ENCODE data around the gene TRPM2. TPM values are rescaled to one million over a fixed set of nuclear protein-coding genes. Genes with fewer than 3 reads are reported as not detected.

The TRPM2 gene
- total and polyA plus RNA-seq, 10 of the 15 experiments (the other 5 are each of a cell fraction or from before 2014, with no cell fraction given): 0.03 to 9.1 (median 2.6) TPM

- in situ Hi-C loops (cut with MboI): no loop called here
- Histone ChIP-seq H3K79me2 (ENCODE audit: control insufficient read depth, insufficient read depth, low read length) (no peaks in the 10 kb centered on the region), H3K27ac (ENCODE audit: control insufficient read depth, insufficient read depth) (no peak overlapping the region), H3K9me3 (replicated peaks; ENCODE audit: control insufficient read depth, insufficient read depth, low read length) (no peaks in the 10 kb centered on the region; the same call in 2 of the 3 replicates), H3K9ac (ENCODE audit: control insufficient read depth, insufficient read depth, low read length) (no peak overlapping the region), H3K27me3 (replicated peaks in 1 of 2; ENCODE audit: control insufficient read depth in 2 of 2, insufficient read depth in 2 of 2, low read length in 1 of 2) (no peaks in the 10 kb centered on the region), H2AFZ (ENCODE audit: control insufficient read depth, low read depth, low read length) (no peak overlapping the region), H4K20me1 (ENCODE audit: control insufficient read depth, insufficient read depth) (no peaks in the 10 kb centered on the region), H3K4me3 (no peak overlapping the region), H3K36me3 (ENCODE audit: control insufficient read depth in 2 of 2, insufficient read depth in 2 of 2, low read length in 1 of 2) (no peaks in the 10 kb centered on the region), H3K4me1 (ENCODE audit: control insufficient read depth, insufficient read depth, low read length) (no peaks in the 10 kb centered on the region), H3K4me2 (ENCODE audit: control insufficient read depth, insufficient read depth) (no peak overlapping the region)
- SMC1A ChIA-PET (ENCODE audit: uncharacterized antibody, unreplicated experiment): no interaction called here
- intact Hi-C loops (cut with micrococcal nuclease; ENCODE audit: unreplicated experiment): no loop called here
- FAIRE-seq: no peak
- RAD21 ChIA-PET (ENCODE audit: unreplicated experiment): no interaction called here
- CTCF ChIA-PET: no interaction called here
- TF ChIP-seq KLF5 (IDR thresholded peaks at IDR 0.05; ENCODE audit: partially characterized antibody) (no peak), CHD1 (IDR thresholded peaks at IDR 0.05; ENCODE audit: low read depth, low read length) (no peak), SUPT20H (IDR thresholded peaks at IDR 0.05; ENCODE audit: borderline replicate concordance, control insufficient read depth, low read depth, low read length) (no peak)
- no peak for ATAC-seq
- 28% methylated on average over 14 of the region's 14 CpGs for WGBS (ENCODE audit: insufficient coverage, insufficient replicate concordance, low lambda C conversion rate, missing lambda C conversion rate)
- POLR2A ChIA-PET: no interaction called here
- no peak for DNase-seq (ENCODE audit: low read depth, low spot score)
- BruUV-seq (replicated peaks): no TSS peak
These were observed 47.5 kb downstream of the TRPM2 start for GRCh38 chr21:44400791-44401385.

DNA sequence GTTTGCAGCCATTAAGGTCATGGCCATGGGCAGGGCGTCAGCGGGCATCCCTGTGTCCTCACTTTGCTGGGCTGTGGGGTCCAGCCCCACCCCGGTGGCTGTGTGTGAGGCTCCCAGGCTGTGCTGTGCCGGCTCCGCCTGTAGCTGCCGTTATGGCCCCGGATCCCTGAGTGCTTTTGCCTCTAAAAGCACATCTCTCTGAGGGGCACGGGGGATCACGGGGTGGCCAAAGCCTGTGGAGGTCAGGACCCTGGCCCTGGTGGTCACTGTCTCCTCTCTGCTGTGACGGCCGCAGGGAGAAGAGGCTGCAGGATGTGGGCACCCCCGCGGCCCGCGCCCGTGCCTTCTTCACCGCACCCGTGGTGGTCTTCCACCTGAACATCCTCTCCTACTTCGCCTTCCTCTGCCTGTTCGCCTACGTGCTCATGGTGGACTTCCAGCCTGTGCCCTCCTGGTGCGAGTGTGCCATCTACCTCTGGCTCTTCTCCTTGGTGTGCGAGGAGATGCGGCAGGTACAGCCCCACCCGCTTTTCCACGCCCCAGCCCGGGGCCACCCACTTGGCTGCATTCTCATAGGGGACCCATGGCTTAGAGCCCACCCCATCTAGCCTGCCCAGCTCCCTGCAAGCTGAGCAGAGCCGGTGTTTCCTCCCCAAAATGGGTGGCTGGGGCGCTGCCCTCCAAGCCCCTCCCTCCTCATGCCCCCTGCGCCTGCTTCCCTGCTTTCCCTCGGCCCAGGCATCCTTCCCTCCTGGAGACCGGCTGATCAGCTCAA is 48.2 kb downstream of the TRPM2 start:
- no peak overlapping the region for H2AFZ ChIP-seq (ENCODE audit: control insufficient read depth, low read depth, low read length)
- H4K20me1 ChIP-seq (ENCODE audit: control insufficient read depth, insufficient read depth): no peaks in the 10 kb centered on the region
- DNase-seq (ENCODE audit: low read depth, low spot score): no peak
- WGBS (ENCODE audit: insufficient coverage, insufficient replicate concordance, low lambda C conversion rate, missing lambda C conversion rate): 74% methylated on average over 32 of the region's 32 CpGs
- intact Hi-C loops (cut with micrococcal nuclease; ENCODE audit: unreplicated experiment) (no loop called here), in situ Hi-C loops (cut with MboI) (no loop called here)
- H3K9me3 ChIP-seq (replicated peaks; ENCODE audit: control insufficient read depth, insufficient read depth, low read length): no peaks in the 10 kb centered on the region; the same call in 2 of the 3 replicates
- BruUV-seq (replicated peaks): no TSS peak
- no peak overlapping the region for H3K9ac ChIP-seq (ENCODE audit: control insufficient read depth, insufficient read depth, low read length)
- H3K36me3 ChIP-seq (ENCODE audit: control insufficient read depth in 2 of 2, insufficient read depth in 2 of 2, low read length in 1 of 2): no peaks in the 10 kb centered on the region
- H3K4me1 ChIP-seq (ENCODE audit: control insufficient read depth, insufficient read depth, low read length): no peaks in the 10 kb centered on the region
- POLR2A ChIA-PET: no interaction called here
- H3K27ac ChIP-seq (ENCODE audit: control insufficient read depth, insufficient read depth): no peak overlapping the region
- RAD21 ChIA-PET (ENCODE audit: unreplicated experiment): no interaction called here
- no peak overlapping the region for H3K4me3 ChIP-seq
- no peak for TF ChIP-seq IRF5 (IDR thresholded peaks at IDR 0.05; ENCODE audit: borderline replicate concordance)
- TF ChIP-seq, protein P1, sequence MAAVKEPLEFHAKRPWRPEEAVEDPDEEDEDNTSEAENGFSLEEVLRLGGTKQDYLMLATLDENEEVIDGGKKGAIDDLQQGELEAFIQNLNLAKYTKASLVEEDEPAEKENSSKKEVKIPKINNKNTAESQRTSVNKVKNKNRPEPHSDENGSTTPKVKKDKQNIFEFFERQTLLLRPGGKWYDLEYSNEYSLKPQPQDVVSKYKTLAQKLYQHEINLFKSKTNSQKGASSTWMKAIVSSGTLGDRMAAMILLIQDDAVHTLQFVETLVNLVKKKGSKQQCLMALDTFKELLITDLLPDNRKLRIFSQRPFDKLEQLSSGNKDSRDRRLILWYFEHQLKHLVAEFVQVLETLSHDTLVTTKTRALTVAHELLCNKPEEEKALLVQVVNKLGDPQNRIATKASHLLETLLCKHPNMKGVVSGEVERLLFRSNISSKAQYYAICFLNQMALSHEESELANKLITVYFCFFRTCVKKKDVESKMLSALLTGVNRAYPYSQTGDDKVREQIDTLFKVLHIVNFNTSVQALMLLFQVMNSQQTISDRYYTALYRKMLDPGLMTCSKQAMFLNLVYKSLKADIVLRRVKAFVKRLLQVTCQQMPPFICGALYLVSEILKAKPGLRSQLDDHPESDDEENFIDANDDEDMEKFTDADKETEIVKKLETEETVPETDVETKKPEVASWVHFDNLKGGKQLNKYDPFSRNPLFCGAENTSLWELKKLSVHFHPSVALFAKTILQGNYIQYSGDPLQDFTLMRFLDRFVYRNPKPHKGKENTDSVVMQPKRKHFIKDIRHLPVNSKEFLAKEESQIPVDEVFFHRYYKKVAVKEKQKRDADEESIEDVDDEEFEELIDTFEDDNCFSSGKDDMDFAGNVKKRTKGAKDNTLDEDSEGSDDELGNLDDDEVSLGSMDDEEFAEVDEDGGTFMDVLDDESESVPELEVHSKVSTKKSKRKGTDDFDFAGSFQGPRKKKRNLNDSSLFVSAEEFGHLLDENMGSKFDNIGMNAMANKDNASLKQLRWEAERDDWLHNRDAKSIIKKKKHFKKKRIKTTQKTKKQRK (IDR thresholded peaks at IDR 0.05; ENCODE audit: low read depth, low read length): no peak
- no peak for ATAC-seq
- FAIRE-seq: no peak
- no peaks in the 10 kb centered on the region for H3K79me2 ChIP-seq (ENCODE audit: control insufficient read depth, insufficient read depth, low read length)
- H3K27me3 ChIP-seq (replicated peaks in 1 of 2; ENCODE audit: control insufficient read depth in 2 of 2, insufficient read depth in 2 of 2, low read length in 1 of 2): no peaks in the 10 kb centered on the region
- H3K4me2 ChIP-seq (ENCODE audit: control insufficient read depth, insufficient read depth): no peak overlapping the region
- CTCF ChIA-PET: no interaction called here
- SMC1A ChIA-PET (ENCODE audit: uncharacterized antibody, unreplicated experiment): no interaction called here
